Nephron progenitor cell (in vitro differentiated cells): Measurements from ENCODE around the gene TECTA.
A peak's percentile ranks its signal among the peaks of the same experiment; 100 is the strongest.

Experiments used
- DNase-seq: peaks from one replicate; pipeline ENCODE4 v3.0.0; 2021
- H3K27ac Mint-ChIP-seq: 2 replicates; pipeline ENCODE4 v1.8.0; 2021; ENCODE audit warnings: mild to moderate bottlenecking, moderate library complexity, mixed read lengths
- H3K27me3 Mint-ChIP-seq: 2 replicates; pipeline ENCODE4 v1.8.0; 2021; ENCODE audit warnings: mild to moderate bottlenecking, low read depth, mixed read lengths; ENCODE audit not compliant: poor library complexity
- H3K36me3 Mint-ChIP-seq: 2 replicates; pipeline ENCODE4 v1.8.0; 2021; ENCODE audit warnings: low read depth, mixed read lengths
- H3K4me1 Mint-ChIP-seq: 2 replicates; pipeline ENCODE4 v1.8.0; 2021; ENCODE audit warnings: mixed read lengths
- H3K4me3 Mint-ChIP-seq: 2 replicates; pipeline ENCODE4 v1.8.0; 2021; ENCODE audit warnings: mild to moderate bottlenecking, moderate library complexity, mixed read lengths
- H3K9me3 Mint-ChIP-seq: 2 replicates; pipeline ENCODE4 v1.8.0; 2021; ENCODE audit warnings: mild to moderate bottlenecking, moderate library complexity, mixed read lengths
- CTCF ChIP-seq: fragments of 200-600 bp; sonication (generic); IDR thresholded peaks from 2 replicates; pipeline ENCODE4 v1.5.0; 2021; ENCODE audit warnings: antibody characterized with exemption

TECTA gene

GRCh38 chr11:121180183-121180582 is 79.1 kb downstream of the TECTA start:
- no peak overlapping the region for H3K4me3 Mint-ChIP-seq
- H3K36me3 Mint-ChIP-seq: peaks cover 39% of the 10 kb centered on the region
- H3K27ac Mint-ChIP-seq: no peak overlapping the region
- H3K27me3 Mint-ChIP-seq: peaks cover 6% of the 10 kb centered on the region
- H3K4me1 Mint-ChIP-seq: no peaks in the 10 kb centered on the region
- peaks cover 52% of the 10 kb centered on the region for H3K9me3 Mint-ChIP-seq
- no peak for TF ChIP-seq CTCF
- DNase-seq: no peak

GRCh38 chr11:121188776-121189175 is 87.7 kb downstream of the TECTA start:
- Mint-ChIP-seq H3K4me1 (no peaks in the 10 kb centered on the region), H3K9me3 (no peaks in the 10 kb centered on the region), H3K36me3 (peaks cover 4% of the 10 kb centered on the region), H3K4me3 (no peak overlapping the region), H3K27ac (no peak overlapping the region), H3K27me3 (peaks cover 3% of the 10 kb centered on the region)
- no peak for DNase-seq
- TF ChIP-seq CTCF: no peak

GRCh38 chr11:121191818-121192217 is 90.8 kb downstream of the TECTA start:
- DNase-seq: no peak
- Mint-ChIP-seq H3K27me3 (peaks cover 6% of the 10 kb centered on the region), H3K4me1 (peaks cover 10% of the 10 kb centered on the region), H3K4me3 (no peak overlapping the region), H3K9me3 (no peaks in the 10 kb centered on the region), H3K36me3 (peaks cover 4% of the 10 kb centered on the region), H3K27ac (no peak overlapping the region)
- no peak for TF ChIP-seq CTCF

- peaks cover 6% of the 10 kb centered on the region for H3K27me3 Mint-ChIP-seq
- no peaks in the 10 kb centered on the region for H3K9me3 Mint-ChIP-seq
- H3K4me3 Mint-ChIP-seq: no peak overlapping the region
- peak; percentile 66 for DNase-seq
- H3K4me1 Mint-ChIP-seq: peaks cover 25% of the 10 kb centered on the region
- TF ChIP-seq CTCF: peak; percentile 86
- H3K27ac Mint-ChIP-seq: no peak overlapping the region
- no peaks in the 10 kb centered on the region for H3K36me3 Mint-ChIP-seq
Observed at GRCh38 chr11:121194731-121195596, 93.9 kb downstream of the TECTA start.

- no peak for TF ChIP-seq CTCF
- Mint-ChIP-seq H3K27me3 (peaks cover 13% of the 10 kb centered on the region), H3K27ac (no peak overlapping the region), H3K9me3 (no peaks in the 10 kb centered on the region), H3K4me1 (peaks cover 25% of the 10 kb centered on the region), H3K4me3 (no peak overlapping the region), H3K36me3 (no peaks in the 10 kb centered on the region)
- DNase-seq: no peak
Observed at GRCh38 chr11:121198491-121198890, 97.4 kb downstream of the TECTA start.

- H3K4me1 Mint-ChIP-seq: peaks cover 24% of the 10 kb centered on the region
- DNase-seq: no peak
- H3K9me3 Mint-ChIP-seq: no peaks in the 10 kb centered on the region
- no peak overlapping the region for H3K27ac Mint-ChIP-seq
- peaks cover 13% of the 10 kb centered on the region for H3K27me3 Mint-ChIP-seq
- no peaks in the 10 kb centered on the region for H3K36me3 Mint-ChIP-seq
- no peak for TF ChIP-seq CTCF
- H3K4me3 Mint-ChIP-seq: no peak overlapping the region
Observed at GRCh38 chr11:121199516-121199915, 98.5 kb downstream of the TECTA start.
